B cell (primary cell): ENCODE data around the gene CREB5. TPM values are rescaled to one million over a fixed set of nuclear protein-coding genes. Genes with fewer than 3 reads are reported as not detected.

Experiments used
- ATAC-seq: fragments of 200-7000 bp; cut with Tn5 transposase; one replicate; pipeline ENCODE4 v1.10.0; 2021; ENCODE audit warnings: low read depth, mild to moderate bottlenecking, moderate number of reproducible peaks, moderate library complexity
- CTCF ChIA-PET: fragments of 350-600 bp; sonication (Branson Sonifier 250); formaldehyde crosslinking; loops from one replicate; lab custom pipeline; 2021; ENCODE audit warnings: antibody characterized with exemption, inconsistent platforms; lab: Charles Lee
- POLR2A ChIA-PET: fragments of 350-600 bp; sonication (Branson Sonifier 250); formaldehyde crosslinking; loops from one replicate; lab custom pipeline; 2021; ENCODE audit warnings: antibody characterized with exemption; lab: Charles Lee
- DNase-seq: peaks from one replicate; pipeline ENCODE4 v3.0.0; 2013
- H2AFZ ChIP-seq: 2 replicates; pipeline ENCODE4 v1.6.1; 2012; ENCODE audit warnings: mild to moderate bottlenecking, low read depth, low read length; ENCODE audit not compliant: insufficient read depth, poor library complexity, severe bottlenecking
- H3K27ac ChIP-seq, 2 donors: 1 replicate in 1 of 2; 2 replicates in 1 of 2; pipeline ENCODE4 v1.5.1; 2012 to 2013; ENCODE audit warnings: low read length in 2 of 2, mild to moderate bottlenecking in 2 of 2, moderate library complexity in 1 of 2
- H3K27me3 ChIP-seq, 4 experiments: fragments of 200-600 bp in 1 of 4; sonication (generic) in 1 of 4; replicated peaks in 1 of 4; 1 replicate in 2 of 4; 2 replicates in 2 of 4; pipeline versions ENCODE4 v1.6.1 to v1.7.0; 2013 to 2016; ENCODE audit warnings: low read length in 3 of 4, mild to moderate bottlenecking in 2 of 4, mixed read lengths in 1 of 4, moderate library complexity in 1 of 4; ENCODE audit not compliant: insufficient read depth in 4 of 4, control insufficient read depth in 3 of 4; ENCODE audit errors: control extremely low read depth in 1 of 4
- H3K36me3 ChIP-seq, 2 experiments: replicated peaks in 1 of 2; 1 replicate in 1 of 2; 2 replicates in 1 of 2; pipeline versions ENCODE4 v1.6.1 to v1.7.1; 2013; ENCODE audit warnings: low read length in 1 of 2; ENCODE audit not compliant: insufficient read depth in 2 of 2, control insufficient read depth in 1 of 2; ENCODE audit errors: control extremely low read depth in 1 of 2, extremely low read depth in 1 of 2
- H3K4me1 ChIP-seq, 2 donors: fragments of 200-600 bp in 1 of 2; sonication (generic) in 1 of 2; 1 replicate in 1 of 2; 2 replicates in 1 of 2; pipeline versions ENCODE4 v1.5.1 to v1.6.1; 2013 to 2017; ENCODE audit warnings: low read length in 2 of 2; ENCODE audit not compliant: control insufficient read depth in 2 of 2, insufficient read depth in 2 of 2
- H3K4me2 ChIP-seq: replicated peaks from 2 replicates; pipeline ENCODE3; 2012; ENCODE audit warnings: mild to moderate bottlenecking, low read depth, low read length; ENCODE audit not compliant: poor library complexity, severe bottlenecking
- H3K4me3 ChIP-seq, 5 experiments: fragments of 200-600 bp in 1 of 5; sonication (generic) in 1 of 5; 1 replicate in 3 of 5; 2 replicates in 2 of 5; pipeline versions ENCODE4 v1.5.1 to v1.7.0; 2011 to 2016; ENCODE audit warnings: low read length in 4 of 5, mild to moderate bottlenecking in 4 of 5, low read depth in 2 of 5, control low read depth in 1 of 5, moderate library complexity in 1 of 5; ENCODE audit not compliant: insufficient read depth in 1 of 5; ENCODE audit errors: control extremely low read depth in 1 of 5, extremely low read depth in 1 of 5
- H3K79me2 ChIP-seq: fragments of 200-600 bp; sonication (generic); one replicate; pipeline ENCODE4 v1.6.0; 2016; ENCODE audit warnings: low read length; ENCODE audit not compliant: control insufficient read depth, insufficient read depth
- H3K9ac ChIP-seq: fragments of 200-600 bp; sonication (generic); 2 replicates; pipeline ENCODE4 v1.6.1; 2017; ENCODE audit warnings: mild to moderate bottlenecking, low read length, moderate library complexity
- H3K9me3 ChIP-seq, 3 donors: one replicate each; pipeline versions ENCODE4 v1.6.1 to v1.7.1; 2013; ENCODE audit warnings: low read length in 2 of 3; ENCODE audit not compliant: control insufficient read depth in 2 of 3, insufficient read depth in 1 of 3; ENCODE audit errors: control extremely low read depth in 1 of 3
- H4K20me1 ChIP-seq: 2 replicates; pipeline ENCODE4 v1.6.0; 2012; ENCODE audit warnings: mild to moderate bottlenecking, low read length; ENCODE audit not compliant: insufficient read depth, control insufficient read depth, poor library complexity, severe bottlenecking
- H3K27ac Mint-ChIP-seq: one replicate; pipeline ENCODE4 v1.8.0; 2021; ENCODE audit warnings: mixed read lengths
- H3K27me3 Mint-ChIP-seq: one replicate; pipeline ENCODE4 v1.8.0; 2021; ENCODE audit warnings: mixed read lengths
- H3K4me1 Mint-ChIP-seq: one replicate; pipeline ENCODE4 v1.8.0; 2021; ENCODE audit warnings: mixed read lengths
- H3K4me3 Mint-ChIP-seq: one replicate; pipeline ENCODE4 v1.8.0; 2021; ENCODE audit warnings: mixed read lengths
- H3K9me3 Mint-ChIP-seq: one replicate; pipeline ENCODE4 v1.8.0; 2022; ENCODE audit warnings: mixed read lengths; ENCODE audit not compliant: insufficient read depth
- EZH2 ChIP-seq: IDR thresholded peaks from 2 replicates; pipeline ENCODE4 v1.6.1; 2012; ENCODE audit warnings: borderline replicate concordance, low read depth, mild to moderate bottlenecking, moderate library complexity, low read length; ENCODE audit not compliant: insufficient read depth, poor library complexity, severe bottlenecking
- WGBS: methylation state at CpG from one replicate; pipeline ENCODE4 v1.1.5; 2013; ENCODE audit warnings: missing lambda C conversion rate; ENCODE audit not compliant: insufficient coverage; 5-methylcytosine and 5-hydroxymethylcytosine counted together
- intact Hi-C: fragments of 100-400 bp; cut with micrococcal nuclease; formaldehyde crosslinking; loops from one replicate; pipeline ENCODE4 v1.10.0; 2022
- polyA plus RNA-seq: library from polyadenylated mRNA; depleted of rRNA; stranded (reverse); fragments of >200 nt; gene quantifications from 2 replicates; pipeline ENCODE4 v1.2.3, GENCODE V29; 2012
- total RNA-seq, 2 donors: library from RNA; stranded (reverse); fragments of 120-200 nt in 1 of 2; gene quantifications; 1 replicate in 1 of 2; 2 replicates in 1 of 2; pipeline versions ENCODE4 v1.2.3 to v1.2.4, GENCODE V29; 2013 to 2022
- TF ChIP-seq, protein P1 (sequence below): fragments of 200-600 bp; IDR thresholded peaks from one replicate; pipeline ENCODE4 v1.8.0; 2022; ENCODE audit warnings: antibody characterized with exemption, mild to moderate bottlenecking

Gene CREB5
- total and polyA plus RNA-seq, 2 donors (not counting 1 experiment from before 2014, with no cell fraction given) = 0.05 to 0.95 TPM

DNA sequence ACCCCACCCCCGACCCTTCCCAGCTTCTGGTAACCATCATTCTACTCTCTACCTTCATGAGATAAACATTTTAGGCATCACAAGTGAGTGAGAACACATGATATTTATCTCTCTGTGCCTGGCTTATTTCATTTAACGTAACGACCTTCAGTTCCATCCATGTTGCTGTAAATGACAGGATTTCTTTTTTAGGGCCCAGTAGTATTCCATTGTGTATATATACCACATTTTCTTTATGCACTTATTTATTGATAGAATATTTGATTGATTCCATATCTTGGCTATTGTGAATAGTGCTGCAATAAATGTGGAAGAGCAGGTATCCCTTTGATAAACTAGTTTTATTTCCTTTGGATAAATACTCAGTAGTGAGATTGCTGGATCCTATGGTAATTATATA is 112.7 kb downstream of the CREB5 start:
- H3K27me3 Mint-ChIP-seq = peaks cover 4% of the 10 kb centered on the region
- Histone ChIP-seq H4K20me1 (no peaks in the 10 kb centered on the region), H3K4me1 (peaks cover 13% of the 10 kb centered on the region in 2 donors), H2AFZ (no peak overlapping the region), H3K27ac (no peak overlapping the region), H3K79me2 (no peaks in the 10 kb centered on the region), H3K27me3 (peaks cover 0 to 3% (median 0%) of the 10 kb centered on the region in 4 experiments), H3K9me3 (no peaks in the 10 kb centered on the region), H3K4me3 (no peak overlapping the region), H3K36me3 (no peaks in the 10 kb centered on the region), H3K4me2 (no peak overlapping the region), H3K9ac (no peak overlapping the region)
- no peak overlapping the region for H3K4me3 Mint-ChIP-seq
- no peak for DNase-seq
- H3K4me1 Mint-ChIP-seq = peaks cover 14% of the 10 kb centered on the region
- no peak for ATAC-seq
- H3K9me3 Mint-ChIP-seq = no peaks in the 10 kb centered on the region
- ChIA-PET POLR2A (no interaction called here), CTCF (no interaction called here)
- WGBS = 86% methylated on average over 1 of the region's 3 CpGs
- TF ChIP-seq EZH2 = no peak
- TF ChIP-seq, protein P1, sequence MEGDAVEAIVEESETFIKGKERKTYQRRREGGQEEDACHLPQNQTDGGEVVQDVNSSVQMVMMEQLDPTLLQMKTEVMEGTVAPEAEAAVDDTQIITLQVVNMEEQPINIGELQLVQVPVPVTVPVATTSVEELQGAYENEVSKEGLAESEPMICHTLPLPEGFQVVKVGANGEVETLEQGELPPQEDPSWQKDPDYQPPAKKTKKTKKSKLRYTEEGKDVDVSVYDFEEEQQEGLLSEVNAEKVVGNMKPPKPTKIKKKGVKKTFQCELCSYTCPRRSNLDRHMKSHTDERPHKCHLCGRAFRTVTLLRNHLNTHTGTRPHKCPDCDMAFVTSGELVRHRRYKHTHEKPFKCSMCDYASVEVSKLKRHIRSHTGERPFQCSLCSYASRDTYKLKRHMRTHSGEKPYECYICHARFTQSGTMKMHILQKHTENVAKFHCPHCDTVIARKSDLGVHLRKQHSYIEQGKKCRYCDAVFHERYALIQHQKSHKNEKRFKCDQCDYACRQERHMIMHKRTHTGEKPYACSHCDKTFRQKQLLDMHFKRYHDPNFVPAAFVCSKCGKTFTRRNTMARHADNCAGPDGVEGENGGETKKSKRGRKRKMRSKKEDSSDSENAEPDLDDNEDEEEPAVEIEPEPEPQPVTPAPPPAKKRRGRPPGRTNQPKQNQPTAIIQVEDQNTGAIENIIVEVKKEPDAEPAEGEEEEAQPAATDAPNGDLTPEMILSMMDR = no peak
- intact Hi-C loops = no loop called here
- no peak overlapping the region for H3K27ac Mint-ChIP-seq

DNA sequence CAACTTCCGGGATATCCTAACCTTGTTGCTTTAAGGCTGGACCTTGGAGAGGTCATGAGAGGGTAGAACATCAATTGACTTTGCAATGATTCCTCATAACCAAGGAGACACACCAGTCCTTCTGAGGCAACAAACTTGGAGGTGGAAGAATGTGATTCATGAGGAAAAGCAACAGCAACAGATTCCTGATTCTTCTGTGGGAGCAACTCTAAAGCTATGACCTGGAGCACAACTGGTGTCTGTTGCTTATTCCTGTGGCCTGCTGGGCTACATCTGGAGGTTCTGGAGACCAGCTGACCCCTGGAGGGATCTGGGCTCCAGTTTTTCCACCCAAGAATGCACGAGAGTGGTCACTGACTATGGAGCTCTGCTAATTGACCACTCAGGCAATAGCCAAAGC is 116.6 kb downstream of the CREB5 start:
- Histone ChIP-seq H3K9me3 (peaks cover 0 to 7% (median 4%) of the 10 kb centered on the region in 3 donors), H3K27ac (no peak overlapping the region), H3K36me3 (no peaks in the 10 kb centered on the region), H3K79me2 (no peaks in the 10 kb centered on the region), H3K9ac (no peak overlapping the region), H4K20me1 (no peaks in the 10 kb centered on the region), H2AFZ (no peak overlapping the region), H3K4me3 (no peak overlapping the region), H3K4me2 (no peak overlapping the region), H3K27me3 (peaks cover 0 to 6% (median 0%) of the 10 kb centered on the region in 4 experiments), H3K4me1 (peaks cover 2 to 3% of the 10 kb centered on the region in 2 donors)
- TF ChIP-seq, protein P1 = no peak
- no peak for TF ChIP-seq EZH2
- peaks cover 8% of the 10 kb centered on the region for H3K4me1 Mint-ChIP-seq
- no peak for DNase-seq
- H3K9me3 Mint-ChIP-seq = peaks cover 5% of the 10 kb centered on the region
- WGBS = 78% methylated on average over 1 of the region's 2 CpGs
- H3K27ac Mint-ChIP-seq = no peak overlapping the region
- intact Hi-C loops = no loop called here
- POLR2A ChIA-PET = no interaction called here
- H3K4me3 Mint-ChIP-seq = no peak overlapping the region
- H3K27me3 Mint-ChIP-seq = no peaks in the 10 kb centered on the region
- no peak for ATAC-seq
- CTCF ChIA-PET = no interaction called here
